H9 (cell line): ENCODE results near the gene ADAM19. TPM values are rescaled to one million over a fixed set of nuclear protein-coding genes. Genes with fewer than 3 reads are reported as not detected.

Source experiments
- DNase-seq: peaks from one replicate; pipeline ENCODE4 v3.0.0-alpha.2; 2017
- H2AFZ ChIP-seq: one replicate; pipeline ENCODE4 v1.6.1; 2013; ENCODE audit warnings: mild to moderate bottlenecking, low read length, control low read depth, moderate library complexity
- H2AK5ac ChIP-seq: 2 replicates; pipeline ENCODE4 v1.6.1; 2013; ENCODE audit warnings: low read length, control low read depth, mixed read lengths; ENCODE audit not compliant: insufficient read length
- H2BK120ac ChIP-seq: one replicate; pipeline ENCODE4 v1.6.1; 2013; ENCODE audit warnings: low read depth, mild to moderate bottlenecking, low read length, control low read depth, inconsistent platforms; ENCODE audit not compliant: poor library complexity, severe bottlenecking
- H2BK12ac ChIP-seq: 2 replicates; pipeline ENCODE4 v1.6.1; 2013; ENCODE audit warnings: low read length, control low read depth, mixed read lengths, low read depth; ENCODE audit not compliant: insufficient read length
- H2BK15ac ChIP-seq: 2 replicates; pipeline ENCODE4 v1.6.1; 2013; ENCODE audit warnings: low read depth, low read length, control low read depth
- H2BK20ac ChIP-seq: one replicate; pipeline ENCODE4 v1.6.1; 2013; ENCODE audit warnings: low read depth, mild to moderate bottlenecking, low read length, control low read depth, inconsistent platforms; ENCODE audit not compliant: poor library complexity, severe bottlenecking
- H2BK5ac ChIP-seq: 2 replicates; pipeline ENCODE4 v1.6.1; 2013; ENCODE audit warnings: low read length, control low read depth, mixed read lengths; ENCODE audit not compliant: insufficient read length
- H3K14ac ChIP-seq: 2 replicates; pipeline ENCODE4 v1.6.1; 2013; ENCODE audit warnings: low read length, control low read depth; ENCODE audit not compliant: insufficient read depth
- H3K18ac ChIP-seq: 2 replicates; pipeline ENCODE4 v1.6.1; 2013; ENCODE audit warnings: low read depth, mild to moderate bottlenecking, mixed read lengths, low read length, control low read depth; ENCODE audit not compliant: insufficient read length
- H3K23ac ChIP-seq: 2 replicates; pipeline ENCODE4 v1.6.1; 2013; ENCODE audit warnings: low read length, control low read depth, mixed read lengths, low read depth; ENCODE audit not compliant: insufficient read length
- H3K23me2 ChIP-seq: 2 replicates; pipeline ENCODE4 v1.6.1; 2013; ENCODE audit warnings: low read depth, mild to moderate bottlenecking, mixed read lengths, low read length, control low read depth; ENCODE audit not compliant: insufficient read length, poor library complexity, severe bottlenecking
- H3K27ac ChIP-seq: 2 replicates; pipeline ENCODE4 v1.5.1; 2013; ENCODE audit warnings: low read length, control low read depth, mixed read lengths, low read depth; ENCODE audit not compliant: insufficient read length
- H3K27me3 ChIP-seq: 2 replicates; pipeline ENCODE4 v1.6.1; 2013; ENCODE audit warnings: low read length, control low read depth, inconsistent platforms; ENCODE audit not compliant: insufficient read depth
- H3K4ac ChIP-seq: 2 replicates; pipeline ENCODE4 v1.6.1; 2013; ENCODE audit warnings: low read depth, mild to moderate bottlenecking, control low read depth, inconsistent platforms, low read length, moderate library complexity
- H3K4me1 ChIP-seq: 2 replicates; pipeline ENCODE4 v1.6.1; 2013; ENCODE audit warnings: low read length, control low read depth, inconsistent platforms; ENCODE audit not compliant: insufficient read depth
- H3K4me2 ChIP-seq: 2 replicates; pipeline ENCODE4 v1.6.1; 2013; ENCODE audit warnings: low read length, control low read depth, mixed read lengths; ENCODE audit not compliant: insufficient read length, insufficient read depth
- H3K56ac ChIP-seq: 2 replicates; pipeline ENCODE4 v1.6.1; 2013; ENCODE audit warnings: low read depth, mild to moderate bottlenecking, mixed read lengths, low read length, control low read depth; ENCODE audit not compliant: insufficient read length
- H3K79me1 ChIP-seq: 2 replicates; pipeline ENCODE4 v1.6.1; 2013; ENCODE audit warnings: low read depth, mild to moderate bottlenecking, moderate library complexity, low read length, control low read depth, inconsistent platforms; ENCODE audit not compliant: insufficient read depth, poor library complexity, severe bottlenecking
- H3K79me2 ChIP-seq: 2 replicates; pipeline ENCODE4 v1.6.1; 2013; ENCODE audit warnings: low read length, control low read depth, inconsistent platforms; ENCODE audit not compliant: insufficient read depth
- H3K9ac ChIP-seq: 2 replicates; pipeline ENCODE4 v1.6.1; 2013; ENCODE audit warnings: low read length, control low read depth, mixed read lengths; ENCODE audit not compliant: insufficient read length; ENCODE audit errors: extremely low read depth
- H3K9me3 ChIP-seq: one replicate; pipeline ENCODE4 v1.6.1; 2013; ENCODE audit warnings: low read depth, low read length, inconsistent platforms; ENCODE audit not compliant: control insufficient read depth
- H3T11ph ChIP-seq: one replicate; pipeline ENCODE4 v1.6.1; 2013; ENCODE audit warnings: mild to moderate bottlenecking, low read length, control low read depth, inconsistent platforms
- H4K20me1 ChIP-seq: one replicate; pipeline ENCODE4 v1.6.1; 2013; ENCODE audit not compliant: control insufficient read depth, insufficient read length, insufficient read depth
- H4K5ac ChIP-seq: 2 replicates; pipeline ENCODE4 v1.6.1; 2013; ENCODE audit warnings: low read depth, mild to moderate bottlenecking, mixed read lengths, low read length, control low read depth; ENCODE audit not compliant: insufficient read length
- H4K8ac ChIP-seq: replicated peaks from 2 replicates; pipeline ENCODE4 v1.6.1; 2013; ENCODE audit warnings: low read length, control low read depth, mixed read lengths, low read depth; ENCODE audit not compliant: insufficient read length
- H4K91ac ChIP-seq: 2 replicates; pipeline ENCODE4 v1.6.1; 2013; ENCODE audit warnings: low read depth, mild to moderate bottlenecking, moderate library complexity, mixed read lengths, low read length, control low read depth; ENCODE audit not compliant: insufficient read length
- H3K27ac Mint-ChIP-seq, 3 experiments: 2 replicates in 2 of 3; 3 replicates in 1 of 3; pipeline ENCODE4 v1.8.0; 2020 to 2021; ENCODE audit warnings: mixed read lengths in 3 of 3, mild to moderate bottlenecking in 1 of 3, moderate library complexity in 1 of 3
- H3K27me3 Mint-ChIP-seq: 2 replicates; pipeline ENCODE4 v1.8.0; 2021; ENCODE audit warnings: low read depth, mild to moderate bottlenecking, moderate library complexity, mixed read lengths
- H3K36me3 Mint-ChIP-seq, 3 experiments: 2 replicates in 2 of 3; 3 replicates in 1 of 3; pipeline ENCODE4 v1.8.0; 2020 to 2021; ENCODE audit warnings: low read depth in 3 of 3, mixed read lengths in 3 of 3; ENCODE audit not compliant: insufficient read depth in 1 of 3
- H3K4me1 Mint-ChIP-seq, 2 experiments: 2 replicates each; pipeline ENCODE4 v1.8.0; 2020; ENCODE audit warnings: mixed read lengths in 2 of 2
- H3K4me3 Mint-ChIP-seq, 2 experiments: 2 replicates in 1 of 2; 3 replicates in 1 of 2; pipeline ENCODE4 v1.8.0; 2020 to 2021; ENCODE audit warnings: mild to moderate bottlenecking in 2 of 2, mixed read lengths in 2 of 2, moderate library complexity in 1 of 2
- H3K9me3 Mint-ChIP-seq, 2 experiments: 2 replicates in 1 of 2; 3 replicates in 1 of 2; pipeline ENCODE4 v1.8.0; 2020; ENCODE audit warnings: mild to moderate bottlenecking in 2 of 2, mixed read lengths in 2 of 2, moderate library complexity in 1 of 2
- CTCF ChIP-seq: fragments of 200-600 bp; sonication (generic); conservative IDR thresholded peaks from 3 replicates; pipeline ENCODE4 v1.8.0; 2021; ENCODE audit warnings: antibody characterized with exemption, mild to moderate bottlenecking
- WGBS: extraction: QIAGEN DNeasy Blood & Tissue Kit; methylation state at CpG from one replicate; pipeline ENCODE4 v1.1.7; 2013; ENCODE audit warnings: missing lambda C conversion rate, low lambda C conversion rate, mixed read lengths; ENCODE audit not compliant: insufficient read length; ENCODE audit errors: extremely low coverage; 5-methylcytosine and 5-hydroxymethylcytosine counted together
- total RNA-seq: library from RNA; stranded (reverse); gene quantifications from 2 replicates; pipeline ENCODE4 v1.2.1, GENCODE V29; 2021

Gene ADAM19
- total RNA-seq, 1 experiment from 2014 or later = 9.9 TPM

- no peak overlapping the region for H3K56ac ChIP-seq
- Mint-ChIP-seq H3K27me3 (no peaks in the 10 kb centered on the region), H3K4me1 (no peaks in the 10 kb centered on the region), H3K4me3 (no peak overlapping the region), H3K27ac (no peak overlapping the region), H3K9me3 (no peaks in the 10 kb centered on the region), H3K36me3 (no peaks in the 10 kb centered on the region)
- H3T11ph ChIP-seq = no peak overlapping the region
- H2BK20ac ChIP-seq = no peak overlapping the region
- no peak for DNase-seq
- no peak for TF ChIP-seq CTCF
- no peaks in the 10 kb centered on the region for H4K20me1 ChIP-seq
- no peak overlapping the region for H3K4ac ChIP-seq
- H2BK15ac ChIP-seq = no peak overlapping the region
- no peak overlapping the region for H4K5ac ChIP-seq
- H3K14ac ChIP-seq = no peak overlapping the region
- H2BK5ac ChIP-seq = no peak overlapping the region
- no peak overlapping the region for H2AK5ac ChIP-seq
- H2AFZ ChIP-seq = no peak overlapping the region
- no peaks in the 10 kb centered on the region for H3K9me3 ChIP-seq
- H3K27ac ChIP-seq = no peak overlapping the region
- H3K23me2 ChIP-seq = no peaks in the 10 kb centered on the region
- no peaks in the 10 kb centered on the region for H3K4me1 ChIP-seq
- H2BK120ac ChIP-seq = no peak overlapping the region
- no CpG with 5 or more reads among the region's 2 CpGs for WGBS
- no peak overlapping the region for H3K18ac ChIP-seq
- no peak overlapping the region for H4K8ac ChIP-seq
- no peak overlapping the region for H2BK12ac ChIP-seq
- no peak overlapping the region for H3K9ac ChIP-seq
- no peak overlapping the region for H3K4me2 ChIP-seq
- H3K79me1 ChIP-seq = no peaks in the 10 kb centered on the region
- no peaks in the 10 kb centered on the region for H3K79me2 ChIP-seq
- no peak overlapping the region for H4K91ac ChIP-seq
- H3K23ac ChIP-seq = no peak overlapping the region
- H3K27me3 ChIP-seq = no peaks in the 10 kb centered on the region
These were observed 22.9 kb upstream of the ADAM19 start for GRCh38 chr5:157598350-157598936.
